ENCODE results near the gene THUMPD3. TPM values are rescaled to one million over a fixed set of nuclear protein-coding genes. Genes with fewer than 3 reads are reported as not detected.

The THUMPD3 gene
- total and polyA plus RNA-seq, 2 donors from 2014 or later: 31.9 to 44.1 TPM

- Histone ChIP-seq H3K9me3 (ENCODE audit: control insufficient read depth in 2 of 3, insufficient read depth in 1 of 3, low read length in 3 of 3) (no peaks in the 10 kb centered on the region), H3K27me3 (ENCODE audit: control insufficient read depth, insufficient read depth, low read length) (no peaks in the 10 kb centered on the region), H3K36me3 (ENCODE audit: control insufficient read depth in 2 of 3, insufficient read depth in 3 of 3, low read length in 3 of 3) (no peaks in the 10 kb centered on the region), H3K4me1 (ENCODE audit: control insufficient read depth in 2 of 3, insufficient read depth in 2 of 3, low read depth in 1 of 3, low read length in 3 of 3) (no peaks in the 10 kb centered on the region), H3K9ac (ENCODE audit: low read length in 3 of 3) (no peak overlapping the region), H3K27ac (ENCODE audit: low read depth in 2 of 2, low read length in 2 of 2) (no peak overlapping the region), H3K4me3 (ENCODE audit: low read length in 3 of 3) (no peak overlapping the region)
- intact Hi-C loops (cut with DNase I): no loop called here
- FAIRE-seq (no peak), DNase-seq (no peak)
- TF ChIP-seq, protein P1, sequence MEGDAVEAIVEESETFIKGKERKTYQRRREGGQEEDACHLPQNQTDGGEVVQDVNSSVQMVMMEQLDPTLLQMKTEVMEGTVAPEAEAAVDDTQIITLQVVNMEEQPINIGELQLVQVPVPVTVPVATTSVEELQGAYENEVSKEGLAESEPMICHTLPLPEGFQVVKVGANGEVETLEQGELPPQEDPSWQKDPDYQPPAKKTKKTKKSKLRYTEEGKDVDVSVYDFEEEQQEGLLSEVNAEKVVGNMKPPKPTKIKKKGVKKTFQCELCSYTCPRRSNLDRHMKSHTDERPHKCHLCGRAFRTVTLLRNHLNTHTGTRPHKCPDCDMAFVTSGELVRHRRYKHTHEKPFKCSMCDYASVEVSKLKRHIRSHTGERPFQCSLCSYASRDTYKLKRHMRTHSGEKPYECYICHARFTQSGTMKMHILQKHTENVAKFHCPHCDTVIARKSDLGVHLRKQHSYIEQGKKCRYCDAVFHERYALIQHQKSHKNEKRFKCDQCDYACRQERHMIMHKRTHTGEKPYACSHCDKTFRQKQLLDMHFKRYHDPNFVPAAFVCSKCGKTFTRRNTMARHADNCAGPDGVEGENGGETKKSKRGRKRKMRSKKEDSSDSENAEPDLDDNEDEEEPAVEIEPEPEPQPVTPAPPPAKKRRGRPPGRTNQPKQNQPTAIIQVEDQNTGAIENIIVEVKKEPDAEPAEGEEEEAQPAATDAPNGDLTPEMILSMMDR (IDR thresholded peaks at IDR 0.05; ENCODE audit: borderline replicate concordance, extremely low read depth, insufficient read depth): no peak
These were observed 40.1 kb upstream of the THUMPD3 start for GRCh38 chr3:9322780-9323179.

DNA sequence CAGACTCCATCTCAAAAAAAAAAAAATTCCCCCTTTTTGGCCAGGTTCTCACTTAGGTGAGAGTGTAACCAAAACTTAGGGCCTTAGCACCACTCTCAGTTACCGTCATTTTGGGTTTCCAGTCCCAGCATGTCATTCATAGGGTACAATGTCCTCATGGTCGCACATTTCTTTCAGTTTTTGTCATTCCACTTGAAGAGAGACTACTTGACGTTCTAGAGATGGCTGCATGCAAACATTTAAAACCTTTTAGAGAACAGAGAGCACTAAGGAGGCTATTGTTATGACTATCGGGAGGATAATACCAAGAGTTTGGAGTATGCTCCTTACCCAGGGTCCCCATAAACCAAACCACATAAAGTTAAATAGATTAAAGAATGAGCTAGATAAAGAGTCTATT is 37.9 kb upstream of the THUMPD3 start:
- H3K36me3 ChIP-seq (ENCODE audit: control insufficient read depth in 2 of 3, insufficient read depth in 3 of 3, low read length in 3 of 3): no peaks in the 10 kb centered on the region
- intact Hi-C loops (cut with DNase I): no loop called here
- H3K27ac ChIP-seq (ENCODE audit: low read depth in 2 of 2, low read length in 2 of 2): no peak overlapping the region
- H3K27me3 ChIP-seq (ENCODE audit: control insufficient read depth, insufficient read depth, low read length): no peaks in the 10 kb centered on the region
- no peak for DNase-seq
- no peak overlapping the region for H3K9ac ChIP-seq (ENCODE audit: low read length in 3 of 3)
- H3K4me1 ChIP-seq (ENCODE audit: control insufficient read depth in 2 of 3, insufficient read depth in 2 of 3, low read depth in 1 of 3, low read length in 3 of 3): no peaks in the 10 kb centered on the region
- no peaks in the 10 kb centered on the region for H3K9me3 ChIP-seq (ENCODE audit: control insufficient read depth in 2 of 3, insufficient read depth in 1 of 3, low read length in 3 of 3)
- TF ChIP-seq, protein P1 (IDR thresholded peaks at IDR 0.05; ENCODE audit: borderline replicate concordance, extremely low read depth, insufficient read depth): no peak
- no peak overlapping the region for H3K4me3 ChIP-seq (ENCODE audit: low read length in 3 of 3)
- FAIRE-seq: no peak

- no peak for FAIRE-seq
- no peak overlapping the region for H3K9ac ChIP-seq (ENCODE audit: low read length in 3 of 3)
These were observed 35.3 kb upstream of the THUMPD3 start for GRCh38 chr3:9327578-9327977.

More at GRCh38 chr3:9327578-9327977, 35.3 kb upstream of the THUMPD3 start:
- no peak overlapping the region for H3K4me3 ChIP-seq (ENCODE audit: low read length in 3 of 3)
- no peaks in the 10 kb centered on the region for H3K36me3 ChIP-seq (ENCODE audit: control insufficient read depth in 2 of 3, insufficient read depth in 3 of 3, low read length in 3 of 3)
- no peaks in the 10 kb centered on the region for H3K27me3 ChIP-seq (ENCODE audit: control insufficient read depth, insufficient read depth, low read length)
- no peak for DNase-seq
- H3K9me3 ChIP-seq (ENCODE audit: control insufficient read depth in 2 of 3, insufficient read depth in 1 of 3, low read length in 3 of 3): no peaks in the 10 kb centered on the region
- TF ChIP-seq, protein P1 (IDR thresholded peaks at IDR 0.05; ENCODE audit: borderline replicate concordance, extremely low read depth, insufficient read depth): no peak
- intact Hi-C loops (cut with DNase I): no loop called here
- no peaks in the 10 kb centered on the region for H3K4me1 ChIP-seq (ENCODE audit: control insufficient read depth in 2 of 3, insufficient read depth in 2 of 3, low read depth in 1 of 3, low read length in 3 of 3)
- H3K27ac ChIP-seq (ENCODE audit: low read depth in 2 of 2, low read length in 2 of 2): no peak overlapping the region
